Dendritic cell treated with granulocyte-macrophage colony-stimulating factor and Interleukin-4, amounts not matched to agents 40 ng/mL and 50 ng/mL, for 4 days (primary cell): ENCODE data around the gene RTTN.

Experiments used
- H3K27ac Mint-ChIP-seq: one replicate; pipeline ENCODE4 v1.8.0; 2022; ENCODE audit warnings: mild to moderate bottlenecking, mixed read lengths
- H3K27me3 Mint-ChIP-seq: one replicate; pipeline ENCODE4 v1.8.0; 2022; ENCODE audit warnings: mild to moderate bottlenecking, mixed read lengths
- H3K36me3 Mint-ChIP-seq: one replicate; pipeline ENCODE4 v1.8.0; 2022; ENCODE audit warnings: low read depth, mixed read lengths
- H3K4me1 Mint-ChIP-seq: one replicate; pipeline ENCODE4 v1.8.0; 2022; ENCODE audit warnings: low read depth, mixed read lengths
- H3K4me3 Mint-ChIP-seq: one replicate; pipeline ENCODE4 v1.8.0; 2022; ENCODE audit warnings: mild to moderate bottlenecking, moderate library complexity, mixed read lengths
- H3K9me3 Mint-ChIP-seq: one replicate; pipeline ENCODE4 v1.8.0; 2022; ENCODE audit warnings: mixed read lengths
- intact Hi-C: fragments of 100-400 bp; cut with micrococcal nuclease; formaldehyde crosslinking; loops from one replicate; pipeline ENCODE4 v1.15.0; 2022

Gene RTTN

DNA sequence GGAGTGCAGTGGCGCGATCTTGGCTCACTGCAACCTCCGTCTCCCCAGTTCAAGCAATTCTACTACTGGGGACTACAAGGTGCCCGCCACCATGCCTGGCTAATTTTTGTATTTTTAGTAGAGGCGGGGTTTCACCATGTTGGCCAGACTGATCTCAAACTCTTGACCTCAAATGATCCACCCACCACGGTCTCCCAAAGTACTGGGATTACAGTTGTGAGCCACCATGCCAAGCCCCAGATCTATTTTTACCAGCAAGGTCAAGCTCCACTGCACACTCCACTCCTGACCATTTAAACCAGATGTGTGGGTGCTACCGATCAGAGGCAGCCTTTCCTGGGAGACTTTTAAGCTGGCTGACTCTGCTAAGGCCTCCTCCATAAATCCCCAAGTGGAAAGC lies 190.4 kb downstream of the RTTN start:
- H3K4me1 Mint-ChIP-seq: peaks cover 10% of the 10 kb centered on the region
- intact Hi-C loops: no loop called here
- no peak overlapping the region for H3K27ac Mint-ChIP-seq
- H3K4me3 Mint-ChIP-seq: no peak overlapping the region
- no peaks in the 10 kb centered on the region for H3K27me3 Mint-ChIP-seq
- H3K36me3 Mint-ChIP-seq: peaks cover 17% of the 10 kb centered on the region
- peaks cover 9% of the 10 kb centered on the region for H3K9me3 Mint-ChIP-seq

- no peaks in the 10 kb centered on the region for H3K27me3 Mint-ChIP-seq
- no peak overlapping the region for H3K27ac Mint-ChIP-seq
- H3K9me3 Mint-ChIP-seq: peaks cover 14% of the 10 kb centered on the region
- intact Hi-C loops: no loop called here
- H3K4me3 Mint-ChIP-seq: no peak overlapping the region
- H3K36me3 Mint-ChIP-seq: peaks cover 26% of the 10 kb centered on the region
- peaks cover 6% of the 10 kb centered on the region for H3K4me1 Mint-ChIP-seq
These were observed 199.9 kb downstream of the RTTN start for GRCh38 chr18:70005580-70005979.

DNA sequence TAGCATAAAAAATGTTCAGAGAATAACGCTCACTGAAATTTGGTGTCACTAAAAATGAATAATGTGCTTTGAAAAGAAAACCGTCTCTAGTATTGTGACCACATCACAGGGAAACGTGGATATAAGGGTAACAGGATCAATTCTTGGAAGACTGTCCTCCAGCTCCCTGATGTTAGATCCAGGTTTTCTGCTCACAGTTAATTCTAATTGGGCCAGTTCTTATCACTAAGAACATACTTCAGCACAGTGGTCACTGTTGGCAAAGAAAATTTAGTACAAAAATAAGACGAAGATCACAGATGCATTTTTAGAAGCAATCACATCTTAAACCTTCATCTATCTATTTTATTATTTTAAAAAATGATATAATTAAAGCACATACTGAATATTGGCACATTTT lies 200.8 kb downstream of the RTTN start:
- H3K9me3 Mint-ChIP-seq: peaks cover 5% of the 10 kb centered on the region
- H3K27me3 Mint-ChIP-seq: no peaks in the 10 kb centered on the region
- H3K4me3 Mint-ChIP-seq: no peak overlapping the region
- H3K27ac Mint-ChIP-seq: no peak overlapping the region
- intact Hi-C loops: no loop called here
- H3K36me3 Mint-ChIP-seq: peaks cover 21% of the 10 kb centered on the region
- peaks cover 6% of the 10 kb centered on the region for H3K4me1 Mint-ChIP-seq

- Mint-ChIP-seq H3K27me3 (no peaks in the 10 kb centered on the region), H3K36me3 (peaks cover 14% of the 10 kb centered on the region), H3K9me3 (no peaks in the 10 kb centered on the region), H3K4me1 (no peaks in the 10 kb centered on the region), H3K27ac (no peak overlapping the region), H3K4me3 (no peak overlapping the region)
- intact Hi-C loops: no loop called here
These were observed 205.8 kb downstream of the RTTN start for GRCh38 chr18:69999656-70000055.

DNA sequence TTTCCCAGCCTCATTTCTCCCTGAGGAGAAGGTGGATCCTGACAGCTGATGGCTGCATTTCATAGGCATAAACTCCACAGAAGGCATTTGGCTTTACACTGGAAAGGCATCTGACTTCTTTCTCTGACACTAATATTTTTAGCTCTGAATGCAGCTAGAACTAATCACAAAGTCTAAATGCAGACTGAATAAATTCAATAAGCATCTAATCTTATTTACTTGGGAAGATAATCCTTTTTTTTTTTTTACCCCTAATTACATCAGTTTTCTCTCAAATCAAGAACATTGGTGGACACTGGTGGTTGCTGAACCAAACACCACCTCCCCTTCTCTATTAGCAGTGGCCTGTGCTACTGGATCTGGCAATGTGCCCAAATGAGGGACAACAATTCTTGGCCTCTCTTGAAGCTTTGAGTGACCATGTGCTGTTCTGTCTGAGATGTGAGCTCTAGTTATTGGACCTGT lies 206.9 kb downstream of the RTTN start:
- Mint-ChIP-seq H3K4me1 (no peaks in the 10 kb centered on the region), H3K4me3 (no peak overlapping the region), H3K27me3 (no peaks in the 10 kb centered on the region), H3K9me3 (no peaks in the 10 kb centered on the region), H3K36me3 (peaks cover 14% of the 10 kb centered on the region), H3K27ac (no peak overlapping the region)
- intact Hi-C loops: no loop called here

DNA sequence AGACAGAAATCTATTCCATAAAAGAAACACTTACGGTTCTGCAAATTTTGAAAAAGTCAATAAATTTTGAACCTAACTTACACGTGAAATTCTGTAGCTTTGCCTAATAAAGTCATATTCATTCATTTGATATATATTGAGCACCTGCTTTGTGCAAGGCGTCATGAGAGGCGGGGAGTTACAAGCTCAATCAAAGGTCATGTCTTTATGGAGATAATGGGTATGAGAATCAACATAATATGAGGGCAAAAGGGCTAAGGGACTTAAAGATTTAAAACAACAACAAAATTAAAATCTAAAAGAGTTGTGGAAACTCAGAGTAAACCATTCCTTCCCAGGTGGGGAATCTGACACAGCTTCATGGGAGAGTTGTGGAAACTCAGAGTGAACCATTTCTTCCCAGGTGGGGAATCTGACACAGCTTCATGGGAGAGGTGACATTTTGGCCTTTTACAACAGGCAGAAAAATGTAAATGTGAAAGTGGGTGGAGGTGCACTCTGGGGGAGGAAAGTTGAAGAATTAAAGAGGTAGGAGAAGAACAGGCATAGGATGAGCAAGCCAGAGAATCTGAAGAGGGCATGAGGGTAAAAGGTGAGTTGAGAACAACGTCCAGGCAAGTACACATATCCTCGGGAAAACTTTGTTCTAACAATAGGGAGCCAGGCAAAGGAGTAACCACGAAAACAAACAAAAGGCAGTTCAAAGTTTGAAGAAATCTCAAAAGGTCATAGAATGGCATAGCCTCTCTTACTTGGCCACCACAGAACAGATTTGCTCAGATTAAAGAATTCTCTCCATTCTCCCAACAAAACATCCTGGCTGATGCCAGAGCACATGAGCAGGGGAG lies 208.3 kb downstream of the RTTN start:
- Mint-ChIP-seq H3K9me3 (peaks cover 3% of the 10 kb centered on the region), H3K4me1 (no peaks in the 10 kb centered on the region), H3K36me3 (peaks cover 14% of the 10 kb centered on the region), H3K27ac (no peak overlapping the region), H3K27me3 (no peaks in the 10 kb centered on the region), H3K4me3 (no peak overlapping the region)
- intact Hi-C loops: no loop called here

DNA sequence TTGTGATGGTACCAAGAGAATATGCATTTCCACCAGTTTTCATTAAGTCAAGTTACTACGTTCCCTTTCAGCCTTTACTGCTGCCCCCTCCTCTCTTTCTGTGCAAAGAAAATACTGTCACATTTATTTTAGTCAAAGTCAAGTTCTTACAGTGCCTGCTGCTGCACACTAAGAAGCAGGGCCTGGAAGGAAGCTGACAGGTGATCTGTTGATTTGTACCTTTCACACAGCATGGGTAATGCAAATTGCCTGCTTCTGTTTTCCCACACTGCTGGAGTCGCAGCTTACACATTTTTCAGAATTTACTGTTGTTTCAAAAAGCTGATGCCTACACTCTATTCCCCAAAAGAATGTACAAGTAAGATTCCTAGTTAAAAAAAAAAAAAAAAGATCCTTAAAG lies 209.1 kb downstream of the RTTN start:
- H3K36me3 Mint-ChIP-seq: peaks cover 6% of the 10 kb centered on the region
- H3K4me3 Mint-ChIP-seq: no peak overlapping the region
- H3K27me3 Mint-ChIP-seq: no peaks in the 10 kb centered on the region
- intact Hi-C loops: no loop called here
- peaks cover 10% of the 10 kb centered on the region for H3K9me3 Mint-ChIP-seq
- no peak overlapping the region for H3K27ac Mint-ChIP-seq
- no peaks in the 10 kb centered on the region for H3K4me1 Mint-ChIP-seq

GRCh38 chr18:69995774-69996173 lies 209.7 kb downstream of the RTTN start:
- H3K4me3 Mint-ChIP-seq: no peak overlapping the region
- H3K36me3 Mint-ChIP-seq: peaks cover 5% of the 10 kb centered on the region
- H3K4me1 Mint-ChIP-seq: no peaks in the 10 kb centered on the region
- H3K27ac Mint-ChIP-seq: no peak overlapping the region
- no peaks in the 10 kb centered on the region for H3K27me3 Mint-ChIP-seq
- H3K9me3 Mint-ChIP-seq: peaks cover 10% of the 10 kb centered on the region
- intact Hi-C loops: no loop called here

DNA sequence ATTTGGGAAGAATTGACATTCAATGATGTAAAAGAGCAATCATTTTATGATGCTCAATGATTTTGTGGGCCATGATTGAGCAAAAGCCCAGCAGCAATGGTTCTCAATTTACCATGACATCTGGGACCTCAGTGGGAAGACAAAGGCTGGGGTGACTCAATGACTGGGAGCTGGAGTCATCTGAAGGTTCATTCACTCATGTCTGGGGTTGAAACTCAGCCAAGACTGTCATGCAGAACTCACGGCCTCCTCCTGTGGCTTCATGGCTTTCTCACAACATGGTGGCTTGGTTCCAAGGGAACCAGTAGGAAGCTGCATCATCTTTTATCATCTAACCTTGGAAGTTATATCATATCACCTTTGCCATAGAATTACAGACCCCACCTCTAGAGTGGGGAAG lies 212.7 kb downstream of the RTTN start:
- Mint-ChIP-seq H3K9me3 (peaks cover 36% of the 10 kb centered on the region), H3K4me1 (no peaks in the 10 kb centered on the region), H3K27ac (no peak overlapping the region), H3K27me3 (no peaks in the 10 kb centered on the region), H3K4me3 (no peak overlapping the region), H3K36me3 (peaks cover 13% of the 10 kb centered on the region)
- intact Hi-C loops: no loop called here

DNA sequence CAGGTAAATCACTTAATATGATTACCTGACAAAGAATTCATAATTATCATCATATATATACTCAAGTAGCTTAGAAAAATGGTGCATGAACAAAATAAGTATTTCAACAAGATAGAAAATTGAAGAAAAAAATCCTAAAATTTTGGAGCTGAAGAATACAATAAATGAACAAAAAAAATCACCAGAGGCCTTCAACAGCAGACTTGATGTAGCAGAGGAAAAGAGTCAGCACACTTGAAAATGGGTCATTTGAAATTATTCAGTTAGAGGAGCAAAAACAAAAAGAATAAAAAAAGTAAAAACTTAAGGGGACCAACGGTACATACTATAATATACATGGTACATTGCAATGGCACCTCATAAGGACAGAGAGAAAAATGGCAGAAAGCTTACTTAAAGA lies 217.6 kb downstream of the RTTN start:
- H3K36me3 Mint-ChIP-seq: peaks cover 18% of the 10 kb centered on the region
- H3K4me3 Mint-ChIP-seq: no peak overlapping the region
- peaks cover 7% of the 10 kb centered on the region for H3K4me1 Mint-ChIP-seq
- H3K9me3 Mint-ChIP-seq: peaks cover 51% of the 10 kb centered on the region
- no peaks in the 10 kb centered on the region for H3K27me3 Mint-ChIP-seq
- H3K27ac Mint-ChIP-seq: no peak overlapping the region
- intact Hi-C loops: no loop called here

DNA sequence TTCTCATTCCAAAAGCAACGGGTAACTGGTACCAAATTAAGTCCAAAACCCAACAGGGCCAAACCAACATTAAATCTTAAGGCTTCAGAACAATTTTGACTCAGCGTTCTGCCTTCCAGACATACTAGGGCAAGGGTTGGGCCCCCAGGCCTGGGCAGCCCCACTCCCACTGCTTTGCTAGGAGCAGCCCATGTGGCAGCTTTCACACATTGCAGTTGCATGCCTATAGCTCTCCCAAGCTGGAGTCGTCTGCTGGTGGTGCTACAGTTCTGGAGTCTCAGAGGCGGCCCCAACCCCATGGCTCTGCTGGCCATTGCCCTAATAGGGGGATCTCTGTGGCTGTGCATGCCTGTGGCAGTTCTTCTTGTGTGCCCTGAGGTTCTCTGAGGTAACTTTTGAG lies 220.2 kb downstream of the RTTN start:
- Mint-ChIP-seq H3K27me3 (no peaks in the 10 kb centered on the region), H3K4me1 (peaks cover 20% of the 10 kb centered on the region), H3K36me3 (peaks cover 18% of the 10 kb centered on the region), H3K27ac (no peak overlapping the region), H3K9me3 (peaks cover 40% of the 10 kb centered on the region), H3K4me3 (no peak overlapping the region)
- intact Hi-C loops: no loop called here

DNA sequence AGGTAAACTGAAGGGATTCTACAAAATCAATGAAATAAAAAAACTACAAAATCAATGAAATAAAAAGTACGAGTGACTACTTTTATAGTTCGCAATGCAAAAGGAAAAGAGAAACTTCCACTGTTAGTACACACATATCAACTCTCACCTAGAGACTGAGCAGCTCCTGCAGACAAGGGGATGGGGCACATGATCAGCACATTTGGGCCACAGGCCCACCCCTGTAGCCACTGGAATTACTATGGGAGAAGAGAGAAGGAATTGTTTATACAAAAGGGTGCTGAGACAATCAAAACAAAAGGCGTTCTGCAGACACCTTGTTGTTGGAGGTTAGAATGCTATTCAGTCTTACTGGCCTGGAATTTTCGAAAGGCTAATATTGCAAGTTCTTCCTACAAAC lies 223.1 kb downstream of the RTTN start:
- Mint-ChIP-seq H3K4me3 (no peak overlapping the region), H3K27ac (no peak overlapping the region), H3K9me3 (peaks cover 13% of the 10 kb centered on the region), H3K4me1 (peaks cover 43% of the 10 kb centered on the region), H3K27me3 (no peaks in the 10 kb centered on the region), H3K36me3 (peaks cover 6% of the 10 kb centered on the region)
- intact Hi-C loops: no loop called here

DNA sequence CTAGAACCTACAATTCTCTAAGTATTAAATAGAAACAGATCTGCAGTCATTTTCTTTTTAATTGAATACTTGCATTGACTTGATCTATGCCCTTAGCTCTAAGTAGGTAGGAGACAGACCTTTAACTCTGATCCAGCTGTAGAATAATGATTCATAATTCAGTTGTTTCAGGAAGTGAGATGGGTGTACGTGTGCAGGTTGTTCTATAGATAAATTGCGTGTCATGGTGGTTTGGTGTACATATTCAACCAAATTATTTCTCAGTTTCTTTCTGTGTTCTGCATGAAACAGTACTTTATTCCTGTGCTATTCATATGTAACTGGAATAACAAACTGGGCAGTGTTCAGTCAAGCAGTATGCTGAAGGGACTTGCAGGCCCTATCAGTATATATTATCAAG lies 223.5 kb downstream of the RTTN start:
- Mint-ChIP-seq H3K4me3 (no peak overlapping the region), H3K4me1 (peaks cover 45% of the 10 kb centered on the region), H3K9me3 (peaks cover 13% of the 10 kb centered on the region), H3K36me3 (peaks cover 5% of the 10 kb centered on the region), H3K27me3 (no peaks in the 10 kb centered on the region), H3K27ac (no peak overlapping the region)
- intact Hi-C loops: no loop called here

- Mint-ChIP-seq H3K4me1 (peaks cover 44% of the 10 kb centered on the region), H3K36me3 (peaks cover 11% of the 10 kb centered on the region), H3K4me3 (no peak overlapping the region), H3K9me3 (peaks cover 14% of the 10 kb centered on the region), H3K27me3 (no peaks in the 10 kb centered on the region), H3K27ac (peak overlapping the region; percentile 16)
- intact Hi-C loops: no loop called here
These were observed 224.3 kb downstream of the RTTN start for GRCh38 chr18:69980982-69981804.
